GM12878 (cell line): Measurements from ENCODE around the gene SPATA3. TPM values are rescaled to one million over a fixed set of nuclear protein-coding genes. Genes with fewer than 3 reads are reported as not detected.

Experiments
- ASH2L ChIP-seq: fragments of 300-600, 200-600 bp; sonication (generic); IDR thresholded peaks from 2 replicates; pipeline ENCODE4 v1.6.1; 2017; ENCODE audit warnings: low read depth, mild to moderate bottlenecking, borderline replicate concordance
- BHLHE40 ChIP-seq, 2 experiments: fragments of 450-650 bp in 1 of 2; IDR thresholded peaks; 2 replicates each; pipeline ENCODE4 v1.6.1; 2011 to 2017; ENCODE audit warnings: low read depth in 2 of 2, borderline replicate concordance in 1 of 2, improper control_type of control experiment in 1 of 2, low read length in 1 of 2, mild to moderate bottlenecking in 1 of 2
- BMI1 ChIP-seq: fragments of 450-650 bp; IDR thresholded peaks from 2 replicates; pipeline ENCODE4 v1.6.1; 2016; ENCODE audit warnings: mild to moderate bottlenecking, moderate library complexity, borderline replicate concordance
- CBX3 ChIP-seq: fragments of 200-600 bp; sonication (generic); IDR thresholded peaks from 2 replicates; pipeline ENCODE4 v1.6.1; 2016; ENCODE audit warnings: low read depth, borderline replicate concordance
- CREB1 ChIP-seq: IDR thresholded peaks from 2 replicates; pipeline ENCODE4 v1.6.1; 2012; ENCODE audit warnings: low read depth, mild to moderate bottlenecking, inconsistent platforms
- CTCF ChIP-seq, 3 experiments: IDR thresholded peaks in 2 of 3; conservative IDR thresholded peaks in 1 of 3; 2 replicates each; pipeline ENCODE4 v1.5.1; 2011; ENCODE audit warnings: low read depth in 3 of 3, low read length in 3 of 3, mild to moderate bottlenecking in 3 of 3, control low read depth in 2 of 3, moderate library complexity in 2 of 3, inconsistent platforms in 1 of 3, mixed read lengths in 1 of 3; ENCODE audit not compliant: control insufficient read depth in 2 of 3, insufficient read depth in 1 of 3; ENCODE audit errors: extremely low read depth in 1 of 3
- EED ChIP-seq: sonication (generic); IDR thresholded peaks from 2 replicates; pipeline ENCODE4 v1.6.1; 2016; ENCODE audit warnings: antibody characterized with exemption, low read depth
- FOXK2 ChIP-seq: fragments of 450-650 bp; IDR thresholded peaks from 2 replicates; pipeline ENCODE4 v1.6.1; 2017; ENCODE audit warnings: mild to moderate bottlenecking, moderate library complexity
- HCFC1 ChIP-seq: fragments of 150-350 bp; IDR thresholded peaks from 2 replicates; pipeline ENCODE4 v1.6.1; 2014; ENCODE audit warnings: low read length
- HDAC2 ChIP-seq: fragments of 200-600 bp; sonication (generic); IDR thresholded peaks from 2 replicates; pipeline ENCODE4 v1.6.1; 2017
- MAX ChIP-seq: IDR thresholded peaks from 2 replicates; pipeline ENCODE4 v1.6.1; 2012; ENCODE audit warnings: low read depth, low read length, improper control_type of control experiment
- MXI1 ChIP-seq: fragments of 150-350 bp; IDR thresholded peaks from 2 replicates; pipeline ENCODE4 v1.6.1; 2011; ENCODE audit warnings: low read depth, mild to moderate bottlenecking, inconsistent platforms, low read length, improper control_type of control experiment
- MYB ChIP-seq: fragments of 150-350 bp; IDR thresholded peaks from 2 replicates; pipeline ENCODE4 v1.6.1; 2014; ENCODE audit warnings: mild to moderate bottlenecking, low read depth, low read length, borderline replicate concordance
- NFIC ChIP-seq: IDR thresholded peaks from 2 replicates; pipeline ENCODE4 v1.6.1; 2012; ENCODE audit warnings: low read depth, mild to moderate bottlenecking, inconsistent platforms, low read length, moderate library complexity
- PAX5 ChIP-seq: IDR thresholded peaks from 2 replicates; pipeline ENCODE4 v1.6.1; 2011; ENCODE audit warnings: low read depth, low read length, borderline replicate concordance
- PAX8 ChIP-seq: fragments of 450-650 bp; IDR thresholded peaks from 2 replicates; pipeline ENCODE4 v1.6.1; 2017; ENCODE audit warnings: mild to moderate bottlenecking, moderate library complexity
- RBBP5 ChIP-seq: fragments of 200-600 bp; sonication (generic); conservative IDR thresholded peaks from 2 replicates; pipeline ENCODE4 v1.6.1; 2016
- RFX5 ChIP-seq: IDR thresholded peaks from 2 replicates; pipeline ENCODE4 v1.6.1; 2011; ENCODE audit warnings: low read depth, low read length, improper control_type of control experiment
- STAT1 ChIP-seq: fragments of 450-650 bp; conservative IDR thresholded peaks from 2 replicates; pipeline ENCODE4 v1.6.1; 2014; ENCODE audit warnings: antibody characterized with exemption, mild to moderate bottlenecking
- TCF3 ChIP-seq: IDR thresholded peaks from 2 replicates; pipeline ENCODE4 v1.6.1; 2012; ENCODE audit warnings: low read depth, mild to moderate bottlenecking, low read length, borderline replicate concordance; ENCODE audit not compliant: insufficient read depth
- USF2 ChIP-seq: IDR thresholded peaks from 2 replicates; pipeline ENCODE4 v1.6.1; 2011; ENCODE audit warnings: low read depth, low read length, improper control_type of control experiment, borderline replicate concordance
- ZBTB40 ChIP-seq: fragments of 450-650 bp; IDR thresholded peaks from 2 replicates; pipeline ENCODE4 v1.6.1; 2016; ENCODE audit warnings: mild to moderate bottlenecking, moderate library complexity, borderline replicate concordance
- polyA plus RNA-seq, 11 experiments: library from polyadenylated mRNA; depleted of rRNA in 4 of 11; unstranded in 6 of 11; stranded (reverse) in 5 of 11; fragments of >200 nt; fragmentation: Nextera tagmentation in 4 of 11; fragmentation: Illumina TruSeq in 1 of 11; extraction: Ambion mirVana in 4 of 11; extraction: Trizol in 1 of 11; gene quantifications; 1 replicate in 1 of 11; 2 replicates in 10 of 11; pipeline versions ENCODE4 v1.2.1 to v1.2.3, GENCODE V29; 2011 to 2016; ENCODE audit warnings: inconsistent platforms in 2 of 11, missing spikeins in 2 of 11, low read depth in 1 of 11
- total RNA-seq, 4 experiments: library from RNA; depleted of rRNA in 3 of 4; stranded (reverse); fragments of >200 nt in 3 of 4; fragmentation: Illumina TruSeq in 1 of 4; extraction: Trizol in 1 of 4; gene quantifications; 2 replicates each; pipeline versions ENCODE4 v1.2.1 to v1.2.3, GENCODE V29; 2013 to 2021

SPATA3 gene
- total and polyA plus RNA-seq, 10 of the 15 experiments (the other 5 are each of a cell fraction or from before 2014, with no cell fraction given): not detected

- TF ChIP-seq ZBTB40 (peak; percentile 18; the same call in 1 of the 2 replicates), BMI1 (no peak), NFIC (no peak), MXI1 (peak; percentile 93), MAX (peak; percentile 73; the same call in 1 of the 2 replicates), PAX8 (no peak), CTCF (IDR thresholded peaks at IDR 0.05 in 2 of 3, conservative IDR thresholded peaks at IDR 0.05 in 1 of 3; ENCODE audit: control insufficient read depth in 2 of 3, extremely low read depth in 1 of 3, insufficient read depth in 1 of 3, low read depth in 3 of 3, low read length in 3 of 3) (peak; percentile 85 to 98 (median 92); a peak in 5 of 6 replicates), HCFC1 (no peak), USF2 (no peak), CREB1 (no peak), STAT1 (peak; percentile 21; the same call in 1 of the 2 replicates), BHLHE40 (IDR thresholded peaks at IDR 0.05; ENCODE audit: borderline replicate concordance in 1 of 2, low read depth in 2 of 2, low read length in 1 of 2) (peak; percentile 34 to 37; a peak in 1 of 4 replicates), FOXK2 (peak; percentile 23; the same call in 1 of the 2 replicates), CBX3 (no peak), RBBP5 (no peak), ASH2L (no peak), EED (peak; percentile 91), TCF3 (0 out of 2 replicates have a peak, but pooled peaks have one; percentile 27), HDAC2 (no peak), PAX5 (no peak), MYB (no peak), RFX5 (no peak)
These were observed 8.5 kb upstream of the SPATA3 start (continued) for GRCh38 chr2:230987137-230988020.
